Activated naive CD8-positive, alpha-beta T cell treated with anti-CD3 and anti-CD28 coated beads, Interleukin-2, amount 10 ng/mL, durations not matched to agents 7 days and 5 days (primary cell): ENCODE results near the gene RNF41. TPM values are rescaled to one million over a fixed set of nuclear protein-coding genes. Genes with fewer than 3 reads are reported as not detected.
"Not testable (repeated sequence)": the region's sequence is repeated elsewhere in the genome, so short reads cannot be mapped to it uniquely, and the experiment has no call there.

Source experiments
- ATAC-seq: fragments of 150-1000 bp; cut with Tn5 transposase; one replicate; pipeline ENCODE4 v1.10.0; 2021; ENCODE audit warnings: low read depth, moderate library complexity
- POLR2A ChIA-PET: fragments of 350-600 bp; sonication (Branson Sonifier 250); formaldehyde crosslinking; loops from one replicate; lab custom pipeline; 2021; ENCODE audit warnings: antibody characterized with exemption; lab: Charles Lee
- DNase-seq: peaks from one replicate; pipeline ENCODE4 v3.0.0; 2021
- H3K27ac Mint-ChIP-seq: one replicate; pipeline ENCODE4 v1.8.0; 2022; ENCODE audit warnings: mild to moderate bottlenecking, mixed read lengths
- H3K27me3 Mint-ChIP-seq: one replicate; pipeline ENCODE4 v1.8.0; 2022; ENCODE audit warnings: mild to moderate bottlenecking, moderate library complexity, mixed read lengths
- H3K36me3 Mint-ChIP-seq: one replicate; pipeline ENCODE4 v1.8.0; 2021; ENCODE audit warnings: mild to moderate bottlenecking, mixed read lengths
- H3K4me1 Mint-ChIP-seq: one replicate; pipeline ENCODE4 v1.8.0; 2021; ENCODE audit warnings: mixed read lengths
- H3K4me3 Mint-ChIP-seq: one replicate; pipeline ENCODE4 v1.8.0; 2022; ENCODE audit warnings: mild to moderate bottlenecking, moderate library complexity, mixed read lengths
- H3K9me3 Mint-ChIP-seq: one replicate; pipeline ENCODE4 v1.8.0; 2021; ENCODE audit warnings: mixed read lengths
- total RNA-seq, 2 experiments: library from RNA; stranded (reverse); gene quantifications; one replicate each; pipeline ENCODE4 v1.2.3, GENCODE V29; 2021

Gene RNF41
- total RNA-seq, 2 experiments from 2014 or later: 36.1 to 38.1 TPM

GRCh38 chr12:56197921-56198635 is 23.6 kb downstream of the RNF41 start:
- H3K4me3 Mint-ChIP-seq: no peak overlapping the region
- POLR2A ChIA-PET: interaction anchor here (1.4 kb wide), 1 partner anchor 9 kb away, joined by 3 read pairs; the partner anchor contains the start of gene SMARCC2
- no peak overlapping the region for H3K27ac Mint-ChIP-seq

DNA sequence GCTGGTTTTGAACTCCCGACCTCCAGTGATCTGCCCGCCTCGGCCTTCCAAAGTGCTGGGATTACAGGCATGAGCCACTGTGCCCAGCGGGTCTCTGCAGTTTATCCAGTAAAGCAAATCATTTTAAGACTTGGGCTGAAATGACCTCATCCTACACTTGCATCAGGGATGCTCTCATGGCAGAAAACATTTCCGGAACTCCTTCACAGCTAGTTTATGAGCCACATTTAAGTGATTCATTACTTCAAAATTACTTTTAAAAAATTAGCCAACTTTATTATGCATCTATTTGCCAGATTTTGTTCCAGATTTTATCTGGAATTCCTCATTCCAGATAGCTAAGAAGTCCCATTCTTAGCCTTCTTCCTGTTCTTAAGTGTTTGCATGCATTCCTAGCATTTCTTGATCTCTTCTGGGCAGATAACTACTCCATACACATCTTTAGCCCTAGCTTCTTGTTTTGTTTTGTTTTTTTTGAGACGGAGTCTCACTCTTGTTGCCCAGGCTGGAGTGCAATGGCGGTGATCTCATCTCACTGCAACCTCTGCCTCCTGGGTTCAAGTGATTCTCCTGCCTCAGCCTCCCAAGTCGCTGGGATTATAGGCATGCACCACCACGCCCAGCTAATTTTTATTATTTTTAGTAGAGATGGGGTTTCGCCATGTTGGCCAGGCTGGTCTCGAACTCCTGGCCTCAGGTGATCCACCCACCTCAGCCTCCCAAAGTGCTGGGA is 24.7 kb downstream of the RNF41 start:
- not testable (repeated sequence) for H3K27ac Mint-ChIP-seq, ATAC-seq

More at GRCh38 chr12:56197921-56198635, 23.6 kb downstream of the RNF41 start:
- no peak for DNase-seq
- Mint-ChIP-seq H3K4me1 (peaks cover 5% of the 10 kb centered on the region), H3K36me3 (peaks cover 7% of the 10 kb centered on the region), H3K27me3 (no peaks in the 10 kb centered on the region), H3K9me3 (no peaks in the 10 kb centered on the region)
- ATAC-seq: no peak

DNA sequence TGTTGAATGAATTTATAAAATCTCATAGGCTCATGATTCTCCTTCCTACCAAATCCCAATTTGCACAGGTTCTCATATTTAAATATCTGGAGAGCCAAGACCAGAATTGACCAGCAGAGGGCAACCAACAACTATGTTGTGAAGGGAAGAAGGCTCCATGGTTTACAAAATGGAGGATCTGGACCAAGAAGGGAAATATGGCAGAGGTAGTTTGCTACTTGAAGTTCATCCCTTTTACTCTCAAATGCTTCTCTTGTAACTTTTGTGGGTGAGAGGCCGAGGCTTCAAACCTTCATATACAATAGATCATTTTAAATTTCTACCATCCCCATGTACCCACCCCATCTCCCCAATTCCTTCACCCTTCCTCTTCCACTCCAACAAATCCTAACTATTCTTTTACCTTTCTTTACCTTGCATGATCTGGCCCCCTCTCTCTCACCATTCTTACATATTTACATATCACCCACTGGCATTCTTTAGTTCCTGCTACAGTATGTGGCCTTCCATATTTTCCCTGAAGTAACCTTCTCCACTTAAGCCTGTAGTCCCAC is 28.6 kb downstream of the RNF41 start:
- H3K9me3 Mint-ChIP-seq: no peaks in the 10 kb centered on the region
- peak overlapping the region; percentile 26 for H3K4me3 Mint-ChIP-seq
- no peak for DNase-seq
- H3K36me3 Mint-ChIP-seq: peaks cover 8% of the 10 kb centered on the region
- no peak for ATAC-seq
- H3K27ac Mint-ChIP-seq: peak overlapping the region; percentile 85
- POLR2A ChIA-PET: interaction anchor here (0.6 kb wide), 1 partner anchor 68 kb away, joined by 5 read pairs; no protein-coding TSS in a partner anchor
- H3K27me3 Mint-ChIP-seq: peaks cover 2% of the 10 kb centered on the region
- H3K4me1 Mint-ChIP-seq: peaks cover 27% of the 10 kb centered on the region

More for the DNA sequence above, 24.7 kb downstream of the RNF41 start:
- not testable (repeated sequence) for DNase-seq, H3K36me3 Mint-ChIP-seq, H3K4me3 Mint-ChIP-seq, H3K9me3 Mint-ChIP-seq, H3K27me3 Mint-ChIP-seq
- H3K4me1 Mint-ChIP-seq: peaks cover 12% of the 10 kb centered on the region
- POLR2A ChIA-PET: interaction anchor here (0.7 to 1.0 kb wide), 3 partner anchors 60 to 123 kb away, joined by 3 read pairs; partner anchors contain the start of gene ZC3H10

DNA sequence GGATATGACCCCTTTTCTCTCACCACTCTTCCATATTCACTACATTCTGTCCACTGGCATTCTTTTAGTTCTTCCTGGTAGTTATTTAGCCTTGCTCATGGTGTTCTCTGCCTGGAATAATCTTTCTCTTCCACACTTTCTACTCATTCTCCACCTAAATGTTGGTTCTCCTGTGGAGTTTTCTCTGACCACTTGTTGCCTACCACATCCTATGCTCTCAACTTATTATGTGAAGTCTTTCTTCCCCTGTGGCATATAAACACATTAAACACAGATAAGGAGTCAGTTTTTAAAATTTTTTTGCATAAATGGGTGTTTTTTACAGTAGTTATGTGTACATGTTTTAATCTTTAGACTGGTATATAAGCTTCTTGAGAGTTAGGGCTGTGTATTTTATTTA is 29.1 kb downstream of the RNF41 start:
- Mint-ChIP-seq H3K36me3 (peaks cover 8% of the 10 kb centered on the region), H3K27ac (no peak overlapping the region), H3K4me3 (no peak overlapping the region), H3K4me1 (peaks cover 33% of the 10 kb centered on the region), H3K27me3 (peaks cover 2% of the 10 kb centered on the region), H3K9me3 (no peaks in the 10 kb centered on the region)
- ATAC-seq: no peak
- POLR2A ChIA-PET: no interaction called here
- no peak for DNase-seq

GRCh38 chr12:56190695-56191155 is 31.0 kb downstream of the RNF41 start:
- Mint-ChIP-seq H3K27me3 (peaks cover 2% of the 10 kb centered on the region), H3K9me3 (no peaks in the 10 kb centered on the region), H3K4me3 (peak overlapping the region; percentile 99), H3K36me3 (peaks cover 16% of the 10 kb centered on the region), H3K4me1 (peaks cover 46% of the 10 kb centered on the region), H3K27ac (peak overlapping the region; percentile 98)
- no peak for DNase-seq
- POLR2A ChIA-PET: interaction anchor here (1.2 to 6.2 kb wide), 5 partner anchors 30 to 73 kb away, joined by 3 to 86 read pairs (median 66); partner anchors contain the start of genes ESYT1, MYL6, RNF41 and ZC3H10
- no peak for ATAC-seq

DNA sequence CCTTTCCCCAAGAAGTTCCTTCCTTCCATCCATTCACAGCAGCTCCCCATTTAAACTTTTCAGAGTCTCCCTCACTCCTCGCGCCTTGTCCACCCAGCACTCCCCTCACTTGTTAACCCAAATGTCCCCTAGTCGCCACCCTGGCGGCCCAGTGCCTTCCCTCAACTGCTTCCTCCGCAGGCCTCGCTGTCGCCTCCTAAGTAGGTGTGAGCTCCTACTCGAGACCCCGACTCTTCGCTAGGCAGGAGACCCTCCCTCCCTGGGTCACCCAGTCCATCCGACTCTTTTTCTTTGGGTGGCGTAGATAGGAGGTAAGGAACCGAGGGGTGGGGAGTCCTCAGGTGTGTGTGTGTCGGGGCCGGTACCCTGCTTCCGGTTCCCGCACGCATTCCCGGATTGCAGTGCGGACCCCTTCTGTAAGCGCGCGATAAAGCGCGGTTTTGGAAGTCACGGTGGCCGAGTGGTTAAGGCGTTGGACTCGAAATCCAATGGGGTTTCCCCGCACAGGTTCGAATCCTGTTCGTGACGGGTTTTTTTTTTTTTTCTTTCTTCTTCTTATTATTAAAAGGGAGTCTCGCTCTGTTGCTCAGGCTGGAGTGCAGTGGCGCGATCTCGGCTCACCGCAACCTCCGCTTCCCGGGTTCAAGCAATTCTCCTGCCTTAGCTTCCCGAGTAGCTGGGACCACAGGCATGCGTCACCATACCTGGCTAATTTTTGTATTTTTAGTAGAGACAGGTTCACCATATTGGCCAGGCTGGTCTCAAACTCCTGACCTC is 31.6 kb downstream of the RNF41 start:
- DNase-seq: peak; percentile 87
- POLR2A ChIA-PET: interaction anchor here (0.5 to 6.2 kb wide), 28 partner anchors 9 to 459 kb away, joined by 3 to 86 read pairs (median 4); partner anchors contain the start of genes ANKRD52, CNPY2, CS and ESYT1
- Mint-ChIP-seq H3K27ac (peak overlapping the region; percentile 98), H3K36me3 (peaks cover 18% of the 10 kb centered on the region), H3K27me3 (peaks cover 2% of the 10 kb centered on the region), H3K4me3 (peak overlapping the region; percentile 99), H3K4me1 (peaks cover 47% of the 10 kb centered on the region), H3K9me3 (no peaks in the 10 kb centered on the region)
- ATAC-seq: peak; percentile 41

GRCh38 chr12:56189099-56189917 is 32.4 kb downstream of the RNF41 start, which contains the start of gene SMARCC2:
Gene SMARCC2, minus strand, starts transcription at chr12:56189483. Its CDS starts 22 bp downstream, at chr12:56189461.
- Mint-ChIP-seq H3K27me3 (peaks cover 2% of the 10 kb centered on the region), H3K27ac (peak within 1 kb of the TSS; percentile 98), H3K4me1 (peaks cover 47% of the 10 kb centered on the region), H3K36me3 (peaks cover 21% of the 10 kb centered on the region), H3K9me3 (no peaks in the 10 kb centered on the region), H3K4me3 (peak within 1 kb of the TSS; percentile 99)
- DNase-seq (peak; percentile 94), ATAC-seq (peak; percentile 87)
- POLR2A ChIA-PET: interaction anchor here (0.5 to 6.2 kb wide), 32 partner anchors 9 to 459 kb away, joined by 3 to 86 read pairs (median 4); partner anchors contain the start of genes ANKRD52, CNPY2, CS and ESYT1

GRCh38 chr12:56188778-56189098 is 33.0 kb downstream of the RNF41 start:
- H3K4me3 Mint-ChIP-seq: peak overlapping the region; percentile 95
- H3K27ac Mint-ChIP-seq: peak overlapping the region; percentile 89
- no peaks in the 10 kb centered on the region for H3K9me3 Mint-ChIP-seq
- POLR2A ChIA-PET: interaction anchor here (0.8 to 6.2 kb wide), 19 partner anchors 10 to 450 kb away, joined by 3 to 86 read pairs (median 5); partner anchors contain the start of genes ESYT1, MYL6, PA2G4 and RNF41
- ATAC-seq (no peak), DNase-seq (no peak)
- peaks cover 47% of the 10 kb centered on the region for H3K4me1 Mint-ChIP-seq
- peaks cover 2% of the 10 kb centered on the region for H3K27me3 Mint-ChIP-seq
- peaks cover 23% of the 10 kb centered on the region for H3K36me3 Mint-ChIP-seq

DNA sequence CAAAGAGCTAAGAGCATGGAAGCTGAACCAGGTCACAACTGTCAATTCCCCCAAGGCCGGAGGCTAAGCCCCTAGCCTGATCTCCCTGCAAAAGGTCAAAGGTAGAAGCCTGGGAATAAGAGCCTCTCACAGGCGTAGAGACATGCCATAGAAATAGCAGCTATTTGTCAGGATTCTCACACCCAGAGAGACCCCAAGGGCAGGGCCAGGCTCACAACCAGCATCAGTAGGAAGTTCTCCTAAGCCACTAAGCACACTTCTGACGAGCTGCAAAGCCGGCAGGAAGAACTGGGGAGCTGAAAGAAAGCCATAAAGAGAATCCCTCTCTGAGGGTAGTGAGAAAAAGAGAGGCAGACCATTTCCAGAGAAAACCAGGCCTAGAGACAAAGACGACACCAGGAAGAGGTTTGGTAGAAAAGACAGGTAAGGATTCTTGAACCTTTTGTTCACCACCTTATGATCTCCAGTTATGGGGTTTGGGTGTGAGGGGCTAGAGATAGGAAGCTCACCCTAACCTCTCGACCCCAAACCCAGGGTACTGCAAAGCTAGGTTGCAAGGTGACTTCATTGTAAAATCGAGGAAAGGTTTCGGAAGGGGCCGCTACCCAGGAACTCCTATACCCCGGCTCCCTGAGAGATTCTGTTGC is 33.5 kb downstream of the RNF41 start:
- Mint-ChIP-seq H3K4me1 (peaks cover 44% of the 10 kb centered on the region), H3K27me3 (peaks cover 2% of the 10 kb centered on the region), H3K4me3 (peak overlapping the region; percentile 95), H3K36me3 (peaks cover 21% of the 10 kb centered on the region), H3K9me3 (no peaks in the 10 kb centered on the region), H3K27ac (peak overlapping the region; percentile 89)
- DNase-seq (no peak), ATAC-seq (no peak)
- POLR2A ChIA-PET: interaction anchor here (0.8 to 6.2 kb wide), 13 partner anchors 13 to 449 kb away, joined by 3 to 86 read pairs (median 5); partner anchors contain the start of genes ESYT1, MYL6, PA2G4 and RNF41

GRCh38 chr12:56186957-56187356 is 34.8 kb downstream of the RNF41 start:
- peaks cover 19% of the 10 kb centered on the region for H3K36me3 Mint-ChIP-seq

GRCh38 chr12:56178347-56178746 is 43.4 kb downstream of the RNF41 start:
- Mint-ChIP-seq H3K27ac (no peak overlapping the region), H3K36me3 (peaks cover 51% of the 10 kb centered on the region), H3K27me3 (no peaks in the 10 kb centered on the region), H3K4me1 (no peaks in the 10 kb centered on the region), H3K9me3 (no peaks in the 10 kb centered on the region), H3K4me3 (no peak overlapping the region)
- DNase-seq (no peak), ATAC-seq (no peak)
- POLR2A ChIA-PET: interaction anchor here (4.6 kb wide), 1 partner anchor 16 kb away, joined by 24 read pairs; no protein-coding TSS in a partner anchor

More at GRCh38 chr12:56186957-56187356, 34.8 kb downstream of the RNF41 start:
- Mint-ChIP-seq H3K27ac (peak overlapping the region; percentile 44), H3K4me1 (peaks cover 36% of the 10 kb centered on the region), H3K27me3 (peaks cover 2% of the 10 kb centered on the region), H3K9me3 (no peaks in the 10 kb centered on the region), H3K4me3 (peak overlapping the region; percentile 95)
- no peak for ATAC-seq
- POLR2A ChIA-PET: interaction anchor here (1.9 to 6.2 kb wide), 4 partner anchors 26 to 67 kb away, joined by 5 to 86 read pairs (median 73); partner anchors contain the start of genes ESYT1, MYL6 and ZC3H10
- DNase-seq: no peak
